GM19035 (cell line): Measurements from ENCODE around the gene RBP3.
"Not testable (repeated sequence)": the region's sequence is repeated elsewhere in the genome, so short reads cannot be mapped to it uniquely, and the experiment has no call there.

ENCODE experiments used
- ATAC-seq: cut with Tn5 transposase; IDR thresholded peaks from one replicate; pipeline ENCODE4 v1.9.1; 2021; ENCODE audit not compliant: unreplicated experiment

Gene RBP3

GRCh38 chr10:47370015-47370767 is 22.0 kb downstream of the RBP3 start:
- no peak for ATAC-seq

- no peak for ATAC-seq
Observed at GRCh38 chr10:47370878-47371277, 22.7 kb downstream of the RBP3 start.

DNA sequence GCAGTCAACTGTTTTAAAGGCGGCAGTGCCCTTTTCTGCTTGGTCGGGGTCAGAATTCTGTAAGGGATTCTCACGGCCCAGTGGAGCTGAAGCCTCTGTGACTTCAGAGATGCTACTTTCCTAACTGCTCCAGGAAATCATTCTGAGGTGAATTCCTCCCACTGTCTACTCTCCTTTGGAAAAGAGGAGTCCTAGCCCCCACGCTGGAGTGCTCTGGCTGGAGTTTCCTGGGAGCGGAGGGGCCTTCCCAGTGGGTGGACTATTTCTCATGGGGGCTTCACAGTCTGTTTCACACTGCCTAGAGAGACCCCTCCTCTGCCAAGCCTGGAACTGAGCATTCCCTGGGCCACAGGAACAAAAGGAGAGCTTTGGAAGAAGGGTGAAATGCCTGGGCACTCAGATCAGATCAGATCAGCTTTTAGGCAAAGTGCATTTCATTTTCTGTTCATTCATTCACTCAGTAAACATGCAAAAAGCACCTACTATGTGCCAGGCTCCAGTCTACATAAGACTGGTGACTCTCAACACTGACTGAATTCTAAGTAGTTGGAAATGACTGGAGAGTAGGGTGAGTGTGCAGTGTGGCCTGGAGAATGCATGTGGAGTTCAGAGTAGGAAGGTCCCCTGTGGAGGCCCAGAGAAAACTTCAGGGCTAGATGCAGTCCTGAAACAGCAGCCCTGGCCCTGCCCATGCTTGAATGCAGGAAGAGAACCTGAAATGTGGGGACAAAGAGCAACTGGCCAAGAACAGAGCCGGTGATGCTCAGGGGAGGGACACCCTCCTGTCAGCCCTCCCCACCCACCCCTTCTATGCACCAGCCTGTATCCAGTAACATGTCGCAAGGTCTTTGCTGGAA is 23.7 kb downstream of the RBP3 start:
- no peak for ATAC-seq

DNA sequence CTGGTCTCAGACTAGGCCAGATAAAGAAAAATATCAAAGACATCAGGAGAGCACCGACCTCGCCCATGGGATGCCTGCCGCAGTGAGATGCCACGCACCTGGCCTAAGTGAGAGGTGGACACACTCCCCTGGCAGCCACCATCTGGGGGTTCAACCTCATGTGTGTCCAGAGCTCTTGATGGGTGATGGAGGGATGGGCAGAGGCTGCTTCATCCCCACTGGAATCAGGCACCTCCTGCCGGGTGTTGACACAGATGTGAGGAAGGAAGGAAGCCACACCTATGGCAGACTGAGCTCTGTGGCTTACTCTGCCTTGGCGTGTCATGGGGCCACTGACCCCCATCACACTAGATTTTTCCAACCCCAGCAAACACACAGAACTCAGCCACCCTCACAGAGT is 24.6 kb downstream of the RBP3 start:
- ATAC-seq = no peak

DNA sequence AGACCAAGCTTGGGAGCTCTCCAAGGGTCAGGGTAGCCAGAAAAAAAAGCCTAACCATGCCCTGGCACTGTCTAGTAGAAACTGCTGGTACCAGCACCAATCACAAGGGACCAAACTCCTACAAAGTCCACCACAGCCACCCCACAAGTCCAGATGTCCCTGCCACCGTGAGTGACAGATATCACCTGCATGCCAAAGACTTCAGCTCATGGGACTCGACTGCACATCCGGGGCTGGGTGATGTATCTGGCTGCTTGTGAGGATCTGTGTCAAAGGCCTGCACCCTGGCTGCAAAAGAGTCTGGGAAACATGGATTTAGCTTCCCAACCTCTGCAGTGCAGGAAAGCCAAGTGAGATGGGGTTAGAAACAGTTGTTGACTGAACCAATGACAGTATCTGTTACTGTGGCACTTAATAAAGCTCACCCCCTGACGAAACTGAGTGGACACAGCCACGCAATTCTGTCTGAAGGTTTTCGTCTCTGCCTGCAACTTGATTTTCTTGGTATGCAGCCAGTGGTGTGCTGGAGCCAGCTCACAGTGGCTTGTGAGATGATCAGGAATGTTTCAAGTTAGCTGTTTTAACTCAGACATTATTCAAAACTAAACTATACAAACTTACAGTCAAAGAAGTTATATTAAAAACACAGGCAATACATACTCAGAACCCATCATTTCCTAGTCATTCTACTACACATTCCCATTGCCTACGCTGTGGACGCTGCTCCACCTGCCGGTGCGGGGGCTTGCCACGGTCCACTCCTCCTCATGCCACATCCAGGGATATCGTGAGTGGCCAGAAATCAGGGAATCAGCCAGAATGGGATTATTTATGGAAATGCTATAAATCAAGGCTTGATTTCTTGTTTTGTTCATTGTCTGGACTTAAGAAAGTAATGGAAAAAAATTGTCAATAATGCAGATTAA is 26.7 kb downstream of the RBP3 start:
- ATAC-seq = no peak

DNA sequence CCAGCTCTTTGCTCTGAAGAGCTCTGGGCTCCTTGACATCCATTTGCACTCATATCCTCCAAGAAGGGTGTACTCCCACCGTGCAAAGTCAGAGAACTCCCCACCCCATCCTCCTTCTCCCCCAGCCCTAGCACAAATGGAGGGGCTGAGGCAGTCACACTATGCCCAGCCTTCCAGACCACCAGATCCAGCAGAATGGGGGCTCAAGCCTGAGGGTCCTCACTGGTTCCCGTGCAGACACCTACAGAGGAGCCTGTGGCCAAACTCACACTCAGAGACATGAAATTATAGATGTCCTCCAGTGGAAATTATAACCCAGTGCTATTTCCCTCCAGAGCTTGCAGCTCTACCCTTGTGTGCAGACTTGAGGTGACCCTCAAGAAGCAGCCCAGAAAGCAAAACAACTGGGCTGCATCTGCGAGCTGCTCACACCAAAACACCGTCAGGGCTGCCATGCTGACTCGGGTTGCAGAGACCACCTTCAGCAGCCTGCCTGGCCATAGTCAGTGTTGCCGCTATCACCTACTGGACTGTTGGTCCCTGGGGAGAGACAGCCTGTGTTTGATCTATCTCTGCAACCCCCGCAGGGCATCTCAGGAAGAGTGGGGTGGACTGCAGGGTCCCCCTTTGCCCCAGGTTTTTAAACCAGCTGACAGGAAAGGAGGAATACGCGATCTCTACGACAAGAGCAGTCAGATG is 28.5 kb downstream of the RBP3 start:
- no peak for ATAC-seq

DNA sequence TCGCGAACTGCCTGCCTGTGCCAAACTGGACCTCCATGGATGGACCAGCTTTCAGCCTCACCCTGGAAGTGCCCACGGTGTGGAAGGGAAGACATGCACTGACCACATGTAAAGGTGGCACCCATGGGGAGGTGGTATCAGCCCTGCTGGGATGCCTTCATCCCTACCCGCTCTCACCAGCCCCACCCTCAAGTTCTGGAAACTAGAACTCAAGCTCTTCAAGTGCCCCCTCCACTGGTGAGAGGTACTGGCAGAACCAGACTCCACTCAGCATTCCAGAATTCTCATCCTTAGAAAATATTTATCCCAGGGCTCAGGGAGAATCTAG is 30.0 kb downstream of the RBP3 start:
- ATAC-seq = no peak

GRCh38 chr10:47378606-47379444 is 30.7 kb downstream of the RBP3 start:
- ATAC-seq = no peak

- ATAC-seq = no peak
Observed at GRCh38 chr10:47379445-47379785, 31.3 kb downstream of the RBP3 start.

DNA sequence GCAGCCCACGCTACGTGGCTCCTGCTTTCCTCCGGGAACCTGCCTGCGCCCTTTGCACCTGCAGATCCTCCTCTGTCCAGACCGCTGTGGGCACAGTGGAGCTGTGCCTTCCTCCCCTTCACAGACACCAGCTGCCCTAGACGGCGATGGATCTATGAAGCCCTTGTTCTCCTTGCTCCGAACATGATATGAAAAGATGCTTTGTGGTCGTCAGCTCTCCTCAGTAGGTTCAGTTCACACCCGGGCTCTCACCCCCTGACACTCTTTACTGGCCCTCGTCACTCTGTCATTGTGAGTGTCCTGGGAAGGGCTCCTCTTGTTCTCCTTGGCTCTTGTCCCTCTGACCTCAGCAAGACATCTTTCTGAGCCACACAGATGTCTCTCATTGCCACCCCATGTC is 31.7 kb downstream of the RBP3 start:
- no peak for ATAC-seq

DNA sequence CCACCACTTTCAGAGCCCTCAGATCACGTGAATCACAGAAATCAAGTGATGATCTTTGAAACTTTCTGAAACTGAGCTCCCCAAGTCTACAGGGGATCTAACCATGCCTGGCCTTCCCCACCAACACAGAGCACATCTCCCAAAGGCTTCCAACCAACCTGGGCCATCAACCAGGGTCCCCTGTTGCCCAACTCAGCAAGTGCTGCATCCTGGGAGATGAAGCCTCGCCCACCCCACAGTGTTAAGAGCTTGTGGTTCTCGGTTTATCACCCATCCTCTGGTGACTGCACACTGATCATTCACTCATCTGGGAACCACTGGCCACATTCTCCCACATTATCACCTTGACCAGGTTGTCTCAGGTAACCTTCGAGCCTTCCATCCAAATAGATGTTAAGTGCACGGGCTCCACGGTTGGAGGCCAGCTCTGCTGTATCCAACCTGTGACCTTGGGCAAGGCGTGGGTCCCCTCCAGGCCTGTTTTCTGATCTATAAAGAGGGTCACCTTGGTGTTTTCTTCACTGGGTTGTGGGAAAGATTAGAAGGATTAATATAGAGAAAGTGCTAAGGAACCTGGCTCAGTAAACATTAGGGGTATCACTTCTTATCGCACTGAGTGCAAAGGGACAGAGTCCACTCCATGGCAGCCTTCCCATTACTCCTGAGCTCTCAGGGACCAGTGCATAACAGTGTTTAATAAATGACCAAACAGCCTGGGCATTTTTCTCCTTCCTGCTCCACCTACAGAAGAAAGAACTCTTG is 32.4 kb downstream of the RBP3 start:
- ATAC-seq = no peak

- ATAC-seq = no peak
Observed at GRCh38 chr10:47381103-47381395, 32.9 kb downstream of the RBP3 start.

DNA sequence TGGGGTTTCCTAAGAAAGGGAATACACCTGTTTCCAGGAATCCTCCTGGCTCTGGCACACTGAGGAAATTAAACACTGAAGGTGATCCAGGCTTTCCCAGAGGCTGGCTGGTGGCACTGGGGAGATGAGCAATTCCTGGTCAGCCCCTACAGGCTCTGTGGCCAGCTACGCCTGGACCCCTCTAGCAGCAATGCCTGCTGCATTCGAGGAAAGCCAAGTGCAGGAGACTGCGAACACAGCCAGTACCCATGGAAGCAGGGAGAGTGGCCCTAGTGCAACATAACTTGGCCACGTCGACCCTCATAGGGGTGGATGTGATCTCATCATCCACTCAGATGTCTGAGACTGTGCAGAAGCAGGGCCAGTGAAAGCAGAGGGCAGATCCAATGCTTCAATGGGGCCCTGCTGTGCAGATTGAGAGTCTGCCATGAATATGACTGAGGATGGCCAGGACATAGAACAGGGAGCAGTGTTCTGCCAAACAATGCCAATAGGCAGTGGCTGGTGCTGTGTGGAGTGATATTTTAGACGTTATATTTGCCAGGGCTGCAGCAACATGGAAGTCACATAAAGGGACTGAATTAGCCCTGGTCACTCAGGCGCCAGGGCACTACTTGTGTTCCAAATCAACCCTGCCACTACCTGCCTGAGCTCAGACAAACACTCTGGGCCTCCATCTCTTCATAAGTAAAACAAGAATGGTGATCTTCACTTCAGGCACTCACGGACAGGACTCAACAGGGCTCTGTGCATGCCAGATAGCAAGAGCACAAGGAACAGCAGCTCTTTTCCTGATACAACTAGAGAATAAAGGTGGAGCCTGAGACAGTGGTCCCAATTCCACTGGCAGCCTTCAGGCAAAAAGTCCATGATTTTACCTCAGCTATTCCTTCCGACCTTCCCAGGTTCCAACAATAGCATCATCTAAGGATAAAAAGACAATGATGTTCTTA is 33.5 kb downstream of the RBP3 start:
- ATAC-seq = no peak

- no peak for ATAC-seq
Observed at GRCh38 chr10:47383261-47384147, 35.3 kb downstream of the RBP3 start.

- peak; percentile 96 for ATAC-seq
Observed at GRCh38 chr10:47384148-47384921, 36.2 kb downstream of the RBP3 start, which contains the start of gene ZNF488. TSS of gene ZNF488 (minus strand) at chr10:47384293. CDS start at chr10:47368829, 15,464 bp downstream.

DNA sequence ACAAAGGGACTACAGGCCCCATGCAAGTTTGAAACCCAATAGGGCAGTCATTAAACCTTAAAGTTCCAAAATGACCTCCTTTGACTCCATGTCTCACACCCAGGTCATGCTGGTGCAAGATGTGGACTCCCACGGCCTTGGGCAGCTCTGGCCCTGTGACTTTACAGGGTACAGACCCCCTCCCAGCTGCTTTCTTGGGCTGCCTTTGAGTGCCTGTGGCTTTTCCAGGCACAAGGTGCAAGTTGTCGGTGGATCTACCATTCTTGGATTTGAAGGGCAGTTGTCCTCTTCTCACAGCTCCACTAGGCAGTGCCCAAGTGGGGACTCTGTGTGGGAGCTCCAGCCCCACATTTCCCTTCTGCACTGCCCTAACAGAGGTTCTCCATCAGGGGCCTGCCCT is 37.9 kb downstream of the RBP3 start:
- ATAC-seq = not testable (repeated sequence)
